SK-N-SH (cell line): Measurements from ENCODE around the gene DEAF1. TPM values are rescaled to one million over a fixed set of nuclear protein-coding genes. Genes with fewer than 3 reads are reported as not detected.

Experiments used
- CTCF ChIA-PET: fragments of 300-600, 350-600 bp; formaldehyde crosslinking; extraction: SDS; loops from one replicate; lab custom pipeline; 2021; lab: Yijun Ruan, JAX
- POLR2A ChIA-PET: fragments of 350-600 bp; sonication (Branson Sonifier 250); formaldehyde crosslinking; extraction: SDS; loops from one replicate; lab custom pipeline; 2020; ENCODE audit warnings: antibody characterized with exemption, inconsistent platforms; lab: Yijun Ruan, JAX
- DNase-seq: peaks from one replicate; pipeline ENCODE4 v3.0.0; 2012
- H2AFZ ChIP-seq: fragments of 200-600 bp; sonication (generic); 2 replicates; pipeline ENCODE4 v1.8.1; 2016; ENCODE audit warnings: antibody characterized with exemption, mild to moderate bottlenecking, low read depth
- H3F3A ChIP-seq: fragments of 200-600 bp; sonication (generic); replicated peaks from 2 replicates; pipeline ENCODE3; 2016; ENCODE audit warnings: antibody characterized with exemption, mild to moderate bottlenecking; ENCODE audit not compliant: insufficient read depth
- H3K27ac ChIP-seq, 2 experiments: fragments of 200-500 bp in 1 of 2; fragments of 200-600 bp in 1 of 2; sonication (Bioruptor generic) in 1 of 2; sonication (generic), shearing (Covaris generic) in 1 of 2; 2 replicates each; pipeline versions ENCODE4 v1.5.1 to v1.6.1; 2014 to 2016; ENCODE audit warnings: low read depth in 2 of 2, inconsistent platforms in 1 of 2, low read length in 1 of 2, mild to moderate bottlenecking in 1 of 2, mixed read lengths in 1 of 2
- H3K27me3 ChIP-seq: fragments of 200-600 bp; sonication (generic), shearing (Covaris generic); 2 replicates; pipeline ENCODE4 v1.6.1; 2016; ENCODE audit warnings: mixed run types; ENCODE audit not compliant: insufficient read depth
- H3K36me3 ChIP-seq, 2 experiments: fragments of 200-500 bp in 1 of 2; fragments of 200-600 bp in 1 of 2; sonication (Bioruptor generic) in 1 of 2; sonication (generic) in 1 of 2; replicated peaks in 1 of 2; 2 replicates each; pipeline versions ENCODE3 to v1.5.1; 2014 to 2016; ENCODE audit warnings: low read length in 1 of 2, mild to moderate bottlenecking in 1 of 2; ENCODE audit not compliant: insufficient read depth in 2 of 2, control insufficient read depth in 1 of 2
- H3K4me1 ChIP-seq, 2 experiments: fragments of 200-500 bp in 1 of 2; fragments of 200-600 bp in 1 of 2; sonication (Bioruptor generic) in 1 of 2; sonication (generic), shearing (Covaris generic) in 1 of 2; 2 replicates each; pipeline versions ENCODE4 v1.5.1 to v1.6.1; 2014 to 2016; ENCODE audit warnings: low read depth in 1 of 2, low read length in 1 of 2, mixed run types in 1 of 2; ENCODE audit not compliant: insufficient read depth in 2 of 2, control insufficient read depth in 1 of 2
- H3K4me2 ChIP-seq: fragments of 200-600 bp; sonication (generic), shearing (Covaris generic); 2 replicates; pipeline ENCODE4 v1.6.1; 2017; ENCODE audit warnings: mixed run types
- H3K4me3 ChIP-seq, 2 experiments: fragments of 200-500 bp in 1 of 2; fragments of 200-600 bp in 1 of 2; sonication (Bioruptor generic) in 1 of 2; sonication (generic), shearing (Covaris generic) in 1 of 2; 2 replicates each; pipeline versions ENCODE4 v1.5.1 to v1.8.1; 2014 to 2016; ENCODE audit warnings: low read depth in 2 of 2, inconsistent platforms in 1 of 2, low read length in 1 of 2, mild to moderate bottlenecking in 1 of 2, mixed read lengths in 1 of 2, moderate library complexity in 1 of 2
- H3K79me2 ChIP-seq: fragments of 200-600 bp; sonication (generic); 2 replicates; pipeline ENCODE4 v1.8.1; 2017; ENCODE audit warnings: mild to moderate bottlenecking; ENCODE audit not compliant: insufficient read depth
- H3K9ac ChIP-seq: fragments of 200-600 bp; sonication (generic); 2 replicates; pipeline ENCODE4 v1.6.1; 2017; ENCODE audit warnings: mixed run types
- H3K9me2 ChIP-seq: fragments of 200-600 bp; sonication (generic); 2 replicates; pipeline ENCODE4 v1.6.1; 2017; ENCODE audit warnings: mixed run types
- H3K9me3 ChIP-seq: fragments of 200-600 bp; sonication (generic); 2 replicates; pipeline ENCODE4 v1.6.1; 2017; ENCODE audit warnings: mixed run types, mild to moderate bottlenecking, moderate library complexity
- H4K20me1 ChIP-seq: fragments of 200-600 bp; sonication (generic); 2 replicates; pipeline ENCODE4 v1.6.1; 2017; ENCODE audit warnings: mild to moderate bottlenecking, mixed run types; ENCODE audit not compliant: insufficient read depth
- CHD2 ChIP-seq: fragments of 150-350 bp; IDR thresholded peaks from 2 replicates; pipeline ENCODE4 v1.6.1; 2018; ENCODE audit warnings: low read length; ENCODE audit not compliant: partially characterized antibody
- EP300 ChIP-seq, 2 experiments: IDR thresholded peaks; 2 replicates each; pipeline versions ENCODE4 v1.4.0 to v1.6.1; 2012; ENCODE audit warnings: borderline replicate concordance in 1 of 2, low read depth in 1 of 2, low read length in 1 of 2
- FOSL2 ChIP-seq: IDR thresholded peaks from 2 replicates; pipeline ENCODE4 v1.4.0; 2012; ENCODE audit warnings: low read depth, mild to moderate bottlenecking, moderate library complexity, borderline replicate concordance
- FOXJ3 ChIP-seq: sonication (generic); formaldehyde crosslinking; IDR thresholded peaks from 2 replicates; pipeline ENCODE4 v1.5.1; 2020; ENCODE audit warnings: mild to moderate bottlenecking, missing genetic modification reagents
- RAD21 ChIP-seq: IDR thresholded peaks from 2 replicates; pipeline ENCODE4 v1.6.1; 2012; ENCODE audit warnings: mild to moderate bottlenecking, low read length
- RCOR1 ChIP-seq: fragments of 150-350 bp; IDR thresholded peaks from 2 replicates; pipeline ENCODE4 v1.6.1; 2017; ENCODE audit warnings: antibody characterized with exemption, low read length
- RFX5 ChIP-seq: IDR thresholded peaks from 2 replicates; pipeline ENCODE4 v1.6.1; 2012; ENCODE audit warnings: mild to moderate bottlenecking, improper control_type of control experiment, low read length
- RXRA ChIP-seq: IDR thresholded peaks from 2 replicates; pipeline ENCODE4 v1.4.0; 2012; ENCODE audit warnings: low read depth, mild to moderate bottlenecking, borderline replicate concordance
- TEAD4 ChIP-seq: IDR thresholded peaks from 2 replicates; pipeline ENCODE4 v1.4.0; 2012; ENCODE audit warnings: mild to moderate bottlenecking, borderline replicate concordance; ENCODE audit not compliant: insufficient read depth
- YY1 ChIP-seq: IDR thresholded peaks from 2 replicates; pipeline ENCODE4 v1.4.0; 2012; ENCODE audit warnings: low read depth, mild to moderate bottlenecking
- WGBS: methylation state at CpG from one replicate; pipeline ENCODE4 v1.1.6; 2017; ENCODE audit warnings: low lambda C conversion rate; 5-methylcytosine and 5-hydroxymethylcytosine counted together
- polyA plus RNA-seq, 3 experiments: library from polyadenylated mRNA; depleted of rRNA; stranded (reverse); fragments of >200 nt; gene quantifications; 2 replicates each; pipeline ENCODE4 v1.2.3, GENCODE V29; 2012
- TF ChIP-seq, protein P1 (sequence below): IDR thresholded peaks from 2 replicates; pipeline ENCODE4 v1.4.0; 2012; ENCODE audit warnings: low read depth, borderline replicate concordance
- TF ChIP-seq, protein P2 (sequence below): fragments of 200-600 bp; sonication (generic); IDR thresholded peaks from 2 replicates; pipeline ENCODE4 v1.6.1; 2017; ENCODE audit warnings: antibody characterized with exemption, mild to moderate bottlenecking, moderate library complexity
- TF ChIP-seq, protein P3 (sequence below): IDR thresholded peaks from 2 replicates; pipeline ENCODE4 v1.4.0; 2012; ENCODE audit warnings: low read depth, borderline replicate concordance
- TF ChIP-seq, protein P4 (sequence below): IDR thresholded peaks from 2 replicates; pipeline ENCODE4 v1.4.0; 2012; ENCODE audit warnings: low read depth

Gene DEAF1
- polyA plus RNA-seq, 1 of the 3 experiments (the other 2 are of a cell fraction): 40.6 TPM

DNA sequence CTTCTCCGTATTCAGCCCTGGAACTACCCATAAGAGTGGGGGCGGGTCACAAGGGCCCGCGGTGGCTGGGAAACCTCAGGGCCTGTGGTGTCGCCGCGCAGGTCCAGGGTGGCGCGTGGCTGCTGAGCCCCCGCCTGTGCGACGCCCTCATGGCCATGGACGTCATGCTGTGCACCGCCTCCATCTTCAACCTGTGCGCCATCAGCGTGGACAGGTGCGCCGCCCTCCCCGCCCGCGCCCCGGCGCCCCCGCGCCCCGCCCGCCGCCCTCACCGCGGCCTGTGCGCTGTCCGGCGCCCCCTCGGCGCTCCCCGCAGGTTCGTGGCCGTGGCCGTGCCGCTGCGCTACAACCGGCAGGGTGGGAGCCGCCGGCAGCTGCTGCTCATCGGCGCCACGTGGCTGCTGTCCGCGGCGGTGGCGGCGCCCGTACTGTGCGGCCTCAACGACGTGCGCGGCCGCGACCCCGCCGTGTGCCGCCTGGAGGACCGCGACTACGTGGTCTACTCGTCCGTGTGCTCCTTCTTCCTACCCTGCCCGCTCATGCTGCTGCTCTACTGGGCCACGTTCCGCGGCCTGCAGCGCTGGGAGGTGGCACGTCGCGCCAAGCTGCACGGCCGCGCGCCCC lies 55.6 kb downstream of the DEAF1 start:
- H4K20me1 ChIP-seq: peaks cover 7% of the 10 kb centered on the region; the same call in 1 of the 2 replicates
- no peak overlapping the region for H3K27ac ChIP-seq
- H3K4me1 ChIP-seq: peaks cover 0 to 12% of the 10 kb centered on the region in 2 experiments; a peak in 1 of 4 replicates
- peaks cover 0 to 5% of the 10 kb centered on the region in 2 experiments for H3K36me3 ChIP-seq
- no peak overlapping the region for H3K4me3 ChIP-seq
- peak; percentile 59 for DNase-seq
- H3K27me3 ChIP-seq: no peaks in the 10 kb centered on the region
- no peak overlapping the region for H2AFZ ChIP-seq
- 89% methylated on average over 28 of the region's 80 CpGs for WGBS
- no peak for TF ChIP-seq RAD21
- TF ChIP-seq CHD2: no peak
- TF ChIP-seq FOSL2: no peak
- TF ChIP-seq, protein P1, sequence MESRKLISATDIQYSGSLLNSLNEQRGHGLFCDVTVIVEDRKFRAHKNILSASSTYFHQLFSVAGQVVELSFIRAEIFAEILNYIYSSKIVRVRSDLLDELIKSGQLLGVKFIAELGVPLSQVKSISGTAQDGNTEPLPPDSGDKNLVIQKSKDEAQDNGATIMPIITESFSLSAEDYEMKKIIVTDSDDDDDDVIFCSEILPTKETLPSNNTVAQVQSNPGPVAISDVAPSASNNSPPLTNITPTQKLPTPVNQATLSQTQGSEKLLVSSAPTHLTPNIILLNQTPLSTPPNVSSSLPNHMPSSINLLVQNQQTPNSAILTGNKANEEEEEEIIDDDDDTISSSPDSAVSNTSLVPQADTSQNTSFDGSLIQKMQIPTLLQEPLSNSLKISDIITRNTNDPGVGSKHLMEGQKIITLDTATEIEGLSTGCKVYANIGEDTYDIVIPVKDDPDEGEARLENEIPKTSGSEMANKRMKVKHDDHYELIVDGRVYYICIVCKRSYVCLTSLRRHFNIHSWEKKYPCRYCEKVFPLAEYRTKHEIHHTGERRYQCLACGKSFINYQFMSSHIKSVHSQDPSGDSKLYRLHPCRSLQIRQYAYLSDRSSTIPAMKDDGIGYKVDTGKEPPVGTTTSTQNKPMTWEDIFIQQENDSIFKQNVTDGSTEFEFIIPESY: no peak
- no peak for TF ChIP-seq EP300 (IDR thresholded peaks at IDR 0.05; ENCODE audit: borderline replicate concordance in 1 of 2, low read depth in 1 of 2, low read length in 1 of 2)
- TF ChIP-seq RFX5: no peak
- TF ChIP-seq YY1: no peak
- TF ChIP-seq, protein P2, sequence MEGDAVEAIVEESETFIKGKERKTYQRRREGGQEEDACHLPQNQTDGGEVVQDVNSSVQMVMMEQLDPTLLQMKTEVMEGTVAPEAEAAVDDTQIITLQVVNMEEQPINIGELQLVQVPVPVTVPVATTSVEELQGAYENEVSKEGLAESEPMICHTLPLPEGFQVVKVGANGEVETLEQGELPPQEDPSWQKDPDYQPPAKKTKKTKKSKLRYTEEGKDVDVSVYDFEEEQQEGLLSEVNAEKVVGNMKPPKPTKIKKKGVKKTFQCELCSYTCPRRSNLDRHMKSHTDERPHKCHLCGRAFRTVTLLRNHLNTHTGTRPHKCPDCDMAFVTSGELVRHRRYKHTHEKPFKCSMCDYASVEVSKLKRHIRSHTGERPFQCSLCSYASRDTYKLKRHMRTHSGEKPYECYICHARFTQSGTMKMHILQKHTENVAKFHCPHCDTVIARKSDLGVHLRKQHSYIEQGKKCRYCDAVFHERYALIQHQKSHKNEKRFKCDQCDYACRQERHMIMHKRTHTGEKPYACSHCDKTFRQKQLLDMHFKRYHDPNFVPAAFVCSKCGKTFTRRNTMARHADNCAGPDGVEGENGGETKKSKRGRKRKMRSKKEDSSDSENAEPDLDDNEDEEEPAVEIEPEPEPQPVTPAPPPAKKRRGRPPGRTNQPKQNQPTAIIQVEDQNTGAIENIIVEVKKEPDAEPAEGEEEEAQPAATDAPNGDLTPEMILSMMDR: no peak
- no peaks in the 10 kb centered on the region for H3K79me2 ChIP-seq
- no peak overlapping the region for H3K4me2 ChIP-seq
- H3K9ac ChIP-seq: no peak overlapping the region
- H3K9me2 ChIP-seq: no peaks in the 10 kb centered on the region
- ChIA-PET POLR2A (no interaction called here), CTCF (no interaction called here)
- no peaks in the 10 kb centered on the region for H3K9me3 ChIP-seq
- no peaks in the 10 kb centered on the region for H3F3A ChIP-seq

DNA sequence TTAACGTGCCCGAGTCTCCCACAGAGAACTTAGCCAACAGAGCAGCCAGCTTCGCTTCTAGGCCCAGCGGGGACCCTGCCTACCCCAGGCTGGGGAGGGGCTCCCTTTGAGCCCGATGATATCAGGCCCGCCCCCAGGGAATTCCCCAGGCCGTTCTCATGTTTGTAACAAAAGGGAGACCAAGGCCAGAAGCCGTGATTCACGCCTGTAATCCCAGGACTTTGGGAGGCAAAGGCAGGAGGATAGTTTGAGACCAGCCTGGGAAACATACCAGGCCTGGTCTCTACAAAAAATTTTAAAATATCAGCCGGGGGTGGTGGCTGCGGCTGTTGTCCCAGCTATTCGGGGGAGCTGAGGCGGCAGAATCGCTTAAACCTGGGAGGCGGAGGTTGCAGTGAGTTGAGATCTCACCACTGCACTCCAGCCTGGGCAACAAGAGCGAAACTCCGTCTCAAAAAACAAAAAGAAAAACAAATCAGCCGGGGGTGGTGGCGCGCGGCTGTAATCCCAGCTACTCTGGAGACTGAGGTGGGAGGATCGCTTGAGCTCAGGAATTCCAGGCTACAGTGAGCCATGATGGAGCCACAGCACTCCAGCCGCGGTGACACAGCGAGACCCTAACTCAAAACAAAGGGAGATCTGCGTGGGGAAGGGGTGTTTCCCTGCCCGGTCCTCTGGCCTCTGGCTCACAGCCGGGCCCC lies 56.2 kb downstream of the DEAF1 start:
- 90% methylated on average over 22 of the region's 28 CpGs for WGBS
- Histone ChIP-seq H3K9me3 (no peaks in the 10 kb centered on the region), H3K9me2 (no peaks in the 10 kb centered on the region), H3K27ac (no peak overlapping the region), H3F3A (no peaks in the 10 kb centered on the region), H3K4me3 (no peak overlapping the region), H3K36me3 (peaks cover 0 to 1% of the 10 kb centered on the region in 2 experiments), H2AFZ (no peak overlapping the region), H4K20me1 (peaks cover 7% of the 10 kb centered on the region; the same call in 1 of the 2 replicates), H3K79me2 (no peaks in the 10 kb centered on the region), H3K4me2 (no peak overlapping the region), H3K9ac (no peak overlapping the region), H3K4me1 (peaks cover 0 to 12% of the 10 kb centered on the region in 2 experiments; a peak in 1 of 4 replicates), H3K27me3 (no peaks in the 10 kb centered on the region)
- CTCF ChIA-PET: interaction anchor here (1.0 to 1.5 kb wide), 3 partner anchors 44 to 123 kb away, joined by 3 to 4 read pairs (median 3); no protein-coding TSS in a partner anchor
- DNase-seq: peak; percentile 30
- TF ChIP-seq FOXJ3 (CRISPR knock-in tag) (no peak), RCOR1 (no peak), RXRA (no peak), TEAD4 (no peak)
- TF ChIP-seq, protein P3, sequence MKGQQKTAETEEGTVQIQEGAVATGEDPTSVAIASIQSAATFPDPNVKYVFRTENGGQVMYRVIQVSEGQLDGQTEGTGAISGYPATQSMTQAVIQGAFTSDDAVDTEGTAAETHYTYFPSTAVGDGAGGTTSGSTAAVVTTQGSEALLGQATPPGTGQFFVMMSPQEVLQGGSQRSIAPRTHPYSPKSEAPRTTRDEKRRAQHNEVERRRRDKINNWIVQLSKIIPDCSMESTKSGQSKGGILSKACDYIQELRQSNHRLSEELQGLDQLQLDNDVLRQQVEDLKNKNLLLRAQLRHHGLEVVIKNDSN: no peak
- TF ChIP-seq, protein P4, sequence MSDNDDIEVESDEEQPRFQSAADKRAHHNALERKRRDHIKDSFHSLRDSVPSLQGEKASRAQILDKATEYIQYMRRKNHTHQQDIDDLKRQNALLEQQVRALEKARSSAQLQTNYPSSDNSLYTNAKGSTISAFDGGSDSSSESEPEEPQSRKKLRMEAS: no peak
- POLR2A ChIA-PET: interaction anchor here (1.0 to 1.1 kb wide), 2 partner anchors 57 to 64 kb away, joined by 3 read pairs; partner anchors contain the start of genes DEAF1 and TMEM80
